CD4-positive, alpha-beta T cell (primary cell): Measurements from ENCODE around the gene TMEFF2. TPM values are rescaled to one million over a fixed set of nuclear protein-coding genes. Genes with fewer than 3 reads are reported as not detected.

Experiments used
- ATAC-seq: fragments of 200-7000 bp; cut with Tn5 transposase; one replicate; pipeline ENCODE4 v1.10.0; 2022; ENCODE audit warnings: mild to moderate bottlenecking; ENCODE audit not compliant: poor library complexity
- CTCF ChIA-PET: fragments of 350-600 bp; sonication (Branson Sonifier 250); formaldehyde crosslinking; loops from one replicate; lab custom pipeline; 2021; ENCODE audit warnings: antibody characterized with exemption, inconsistent platforms; lab: Charles Lee
- POLR2A ChIA-PET: fragments of 350-600 bp; sonication (Branson Sonifier 250); formaldehyde crosslinking; loops from one replicate; lab custom pipeline; 2021; ENCODE audit warnings: antibody characterized with exemption, inconsistent platforms; lab: Charles Lee
- DNase-seq, 14 experiments: peaks; one replicate each; pipeline ENCODE4 v3.0.0-alpha.2; 2013 to 2020; ENCODE audit warnings: mixed read lengths in 2 of 14
- H3K27ac ChIP-seq, 2 donors: one replicate each; pipeline versions ENCODE4 v1.5.1 to v1.7.0; 2013; ENCODE audit warnings: low read length in 2 of 2, low read depth in 1 of 2, mild to moderate bottlenecking in 1 of 2
- H3K27me3 ChIP-seq, 2 experiments: 1 replicate in 1 of 2; 2 replicates in 1 of 2; pipeline versions ENCODE4 v1.6.1 to v1.7.0; 2013; ENCODE audit warnings: low read length in 2 of 2, control low read depth in 1 of 2, mild to moderate bottlenecking in 1 of 2, moderate library complexity in 1 of 2; ENCODE audit not compliant: insufficient read depth in 2 of 2, control insufficient read depth in 1 of 2
- H3K36me3 ChIP-seq: one replicate; pipeline ENCODE4 v1.6.1; 2013; ENCODE audit warnings: low read length, control low read depth; ENCODE audit not compliant: insufficient read depth
- H3K4me1 ChIP-seq: one replicate; pipeline ENCODE4 v1.6.1; 2013; ENCODE audit warnings: low read length, control low read depth; ENCODE audit not compliant: insufficient read depth
- H3K4me3 ChIP-seq: one replicate; pipeline ENCODE4 v1.5.1; 2013; ENCODE audit warnings: mild to moderate bottlenecking, low read length, moderate library complexity
- H3K9me3 ChIP-seq, 2 experiments: 1 replicate in 1 of 2; 2 replicates in 1 of 2; pipeline versions ENCODE4 v1.6.1 to v1.7.0; 2013; ENCODE audit warnings: low read length in 2 of 2, mild to moderate bottlenecking in 2 of 2, control low read depth in 1 of 2, moderate library complexity in 1 of 2; ENCODE audit not compliant: control insufficient read depth in 1 of 2, insufficient read depth in 1 of 2
- H3K27ac Mint-ChIP-seq: one replicate; pipeline ENCODE4 v1.8.0; 2020; ENCODE audit warnings: mixed read lengths
- H3K27me3 Mint-ChIP-seq: one replicate; pipeline ENCODE4 v1.8.0; 2021; ENCODE audit warnings: mixed read lengths
- H3K36me3 Mint-ChIP-seq: one replicate; pipeline ENCODE4 v1.8.0; 2021; ENCODE audit warnings: low read depth, mixed read lengths
- H3K4me1 Mint-ChIP-seq: one replicate; pipeline ENCODE4 v1.8.0; 2021; ENCODE audit warnings: low read depth, mixed read lengths
- H3K4me3 Mint-ChIP-seq: one replicate; pipeline ENCODE4 v1.8.0; 2020; ENCODE audit warnings: mild to moderate bottlenecking, mixed read lengths
- H3K9me3 Mint-ChIP-seq: one replicate; pipeline ENCODE4 v1.8.0; 2020; ENCODE audit warnings: mixed read lengths
- intact Hi-C, 2 experiments: fragments of 100-400 bp; cut with DNase I in 1 of 2; cut with micrococcal nuclease in 1 of 2; formaldehyde crosslinking; loops; one replicate each; pipeline versions ENCODE4 v1.15.1 to v1.9.0; 2023 to 2025; cut with DNase I, micrococcal nuclease
- total RNA-seq, 174 experiments: library from RNA in 2 of 174; stranded (reverse) in 2 of 174; gene quantifications; one replicate each; pipeline ENCODE4 v1.2.3 and lab custom pipeline; 2021 to 2026
- TF ChIP-seq, protein P1 (sequence below): fragments of 200-600 bp; IDR thresholded peaks from one replicate; pipeline ENCODE4 v1.8.0; 2022; ENCODE audit warnings: antibody characterized with exemption, mild to moderate bottlenecking

Gene TMEFF2
- total RNA-seq, 2 experiments from 2014 or later = not detected

DNA sequence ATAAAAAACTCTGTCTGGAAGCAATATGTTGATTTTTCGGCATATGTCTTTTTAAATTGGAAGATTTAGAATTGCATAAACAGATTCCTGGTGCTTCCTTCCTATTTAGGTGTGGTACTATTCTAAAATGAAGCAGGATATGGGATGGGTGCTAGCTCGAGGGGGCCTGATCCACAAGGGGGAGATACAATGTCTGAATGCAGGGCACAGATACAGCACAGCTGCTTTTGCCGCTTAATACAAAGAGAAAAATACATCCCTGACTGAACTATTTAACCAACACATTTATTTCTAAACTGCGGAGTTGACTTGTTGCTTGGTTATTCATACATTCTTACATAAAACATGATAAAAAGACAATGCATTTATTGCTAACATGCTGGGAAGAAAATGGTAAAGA, 169.1 kb downstream of the TMEFF2 start:
- intact Hi-C loops = no loop called here
- TF ChIP-seq, protein P1, sequence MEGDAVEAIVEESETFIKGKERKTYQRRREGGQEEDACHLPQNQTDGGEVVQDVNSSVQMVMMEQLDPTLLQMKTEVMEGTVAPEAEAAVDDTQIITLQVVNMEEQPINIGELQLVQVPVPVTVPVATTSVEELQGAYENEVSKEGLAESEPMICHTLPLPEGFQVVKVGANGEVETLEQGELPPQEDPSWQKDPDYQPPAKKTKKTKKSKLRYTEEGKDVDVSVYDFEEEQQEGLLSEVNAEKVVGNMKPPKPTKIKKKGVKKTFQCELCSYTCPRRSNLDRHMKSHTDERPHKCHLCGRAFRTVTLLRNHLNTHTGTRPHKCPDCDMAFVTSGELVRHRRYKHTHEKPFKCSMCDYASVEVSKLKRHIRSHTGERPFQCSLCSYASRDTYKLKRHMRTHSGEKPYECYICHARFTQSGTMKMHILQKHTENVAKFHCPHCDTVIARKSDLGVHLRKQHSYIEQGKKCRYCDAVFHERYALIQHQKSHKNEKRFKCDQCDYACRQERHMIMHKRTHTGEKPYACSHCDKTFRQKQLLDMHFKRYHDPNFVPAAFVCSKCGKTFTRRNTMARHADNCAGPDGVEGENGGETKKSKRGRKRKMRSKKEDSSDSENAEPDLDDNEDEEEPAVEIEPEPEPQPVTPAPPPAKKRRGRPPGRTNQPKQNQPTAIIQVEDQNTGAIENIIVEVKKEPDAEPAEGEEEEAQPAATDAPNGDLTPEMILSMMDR = no peak
- Mint-ChIP-seq H3K9me3 (no peaks in the 10 kb centered on the region), H3K4me3 (no peak overlapping the region), H3K4me1 (no peaks in the 10 kb centered on the region), H3K27ac (no peak overlapping the region), H3K27me3 (peaks cover 4% of the 10 kb centered on the region), H3K36me3 (no peaks in the 10 kb centered on the region)
- Histone ChIP-seq H3K36me3 (no peaks in the 10 kb centered on the region), H3K27ac (no peak overlapping the region), H3K9me3 (no peaks in the 10 kb centered on the region), H3K4me3 (no peak overlapping the region), H3K27me3 (no peaks in the 10 kb centered on the region), H3K4me1 (no peaks in the 10 kb centered on the region)
- no peak for DNase-seq
- ChIA-PET CTCF (no interaction called here), POLR2A (no interaction called here)
- no peak for ATAC-seq

DNA sequence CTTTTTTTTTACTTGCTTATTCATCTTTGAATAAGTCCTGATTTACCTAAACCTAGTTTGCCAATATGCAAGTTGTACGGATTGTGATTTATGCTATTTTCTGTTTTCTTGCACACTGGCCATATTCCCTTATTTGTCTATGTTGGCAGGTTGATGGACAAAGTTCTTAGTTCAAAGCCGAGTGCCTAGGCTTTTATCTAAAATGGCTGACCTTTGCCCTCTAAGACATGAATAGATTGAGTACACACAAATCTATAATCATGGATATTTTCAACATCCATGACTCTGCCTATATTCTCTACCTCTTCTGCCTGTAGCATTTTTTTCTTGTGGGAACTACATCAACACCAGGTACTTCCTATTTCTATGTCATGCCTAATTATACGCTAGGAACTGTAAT, 171.7 kb downstream of the TMEFF2 start:
- Mint-ChIP-seq H3K27ac (no peak overlapping the region), H3K27me3 (peaks cover 4% of the 10 kb centered on the region), H3K4me3 (no peak overlapping the region), H3K9me3 (no peaks in the 10 kb centered on the region), H3K4me1 (no peaks in the 10 kb centered on the region), H3K36me3 (no peaks in the 10 kb centered on the region)
- POLR2A ChIA-PET = no interaction called here
- TF ChIP-seq, protein P1 = no peak
- intact Hi-C loops = no loop called here
- ATAC-seq (no peak), DNase-seq (no peak)
- Histone ChIP-seq H3K4me1 (no peaks in the 10 kb centered on the region), H3K27me3 (no peaks in the 10 kb centered on the region), H3K4me3 (no peak overlapping the region), H3K27ac (no peak overlapping the region), H3K36me3 (no peaks in the 10 kb centered on the region), H3K9me3 (no peaks in the 10 kb centered on the region)
- CTCF ChIA-PET = no interaction called here

DNA sequence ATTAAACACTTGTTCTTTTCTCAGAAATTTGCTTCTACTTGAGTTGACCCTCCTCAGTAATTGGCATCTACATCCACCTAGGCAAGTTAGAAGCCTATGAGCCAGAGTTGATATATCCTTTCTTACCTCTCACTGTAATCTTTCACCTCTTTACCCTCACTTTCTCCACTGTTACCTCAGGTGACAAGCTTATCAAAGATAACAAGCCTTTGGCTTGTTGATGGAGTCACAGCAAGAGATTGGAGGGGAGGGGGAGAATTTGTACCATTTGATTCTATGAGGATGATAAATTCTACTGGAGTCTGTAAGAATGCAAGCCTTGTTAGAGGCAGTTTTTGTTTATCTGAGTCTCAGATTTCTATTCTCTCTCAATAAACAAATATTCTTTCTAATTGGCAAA, 176.9 kb downstream of the TMEFF2 start:
- Histone ChIP-seq H3K4me1 (no peaks in the 10 kb centered on the region), H3K27ac (no peak overlapping the region), H3K4me3 (no peak overlapping the region), H3K27me3 (no peaks in the 10 kb centered on the region), H3K9me3 (no peaks in the 10 kb centered on the region), H3K36me3 (no peaks in the 10 kb centered on the region)
- Mint-ChIP-seq H3K4me3 (no peak overlapping the region), H3K27me3 (no peaks in the 10 kb centered on the region), H3K4me1 (no peaks in the 10 kb centered on the region), H3K36me3 (no peaks in the 10 kb centered on the region), H3K27ac (no peak overlapping the region), H3K9me3 (no peaks in the 10 kb centered on the region)
- ChIA-PET POLR2A (no interaction called here), CTCF (no interaction called here)
- intact Hi-C loops = no loop called here
- TF ChIP-seq, protein P1 = no peak
- DNase-seq (no peak), ATAC-seq (no peak)
